Measurements from ENCODE around the gene BAD. TPM values are rescaled to one million over a fixed set of nuclear protein-coding genes. Genes with fewer than 3 reads are reported as not detected.

Gene BAD
- total and polyA plus RNA-seq, 10 donors: 27.0 to 67.3 (median 40.4) TPM

GRCh38 chr11:64230171-64230984 lies 54.1 kb downstream of the BAD start, which contains the start of gene DNAJC4:
Gene DNAJC4, plus strand, starts transcription at chr11:64230548. Its CDS starts 307 bp downstream, at chr11:64230855.
- intact Hi-C loops (cut with DNase I; ENCODE audit: low total_unique reads): no loop called here
- peaks cover 0 to 6% (median 0%) of the 10 kb centered on the region in 6 donors for H3K36me3 ChIP-seq
- WGBS, 5 donors: 0 to 1% (median 1%) methylated on average over 59 to 62 of the region's 62 CpGs
- peaks cover 51 to 93% (median 78%) of the 10 kb centered on the region in 6 donors for H3K4me1 ChIP-seq
- peak within 1 kb of the TSS; percentile 78 to 98 (median 96) for H3K27ac ChIP-seq
- no peaks in the 10 kb centered on the region for H3K27me3 ChIP-seq (replicated peaks in 1 of 7)
- H3K4me3 ChIP-seq: peak within 1 kb of the TSS; percentile 45 to 87 (median 67)
- H3K9me3 ChIP-seq: no peaks in the 10 kb centered on the region
- TF ChIP-seq POLR2A (IDR thresholded peaks at IDR 0.05) (peak in 1 of 3 donors; percentile 19), POLR2AphosphoS5 (IDR thresholded peaks at IDR 0.05) (peak; percentile 86 to 89 (median 86)), CTCF (IDR thresholded peaks at IDR 0.05 in 8 of 11, conservative IDR thresholded peaks at IDR 0.05 in 3 of 11) (peak in 1 of 11 experiments; percentile 20)
- DNase-seq: peak; percentile 97

DNA sequence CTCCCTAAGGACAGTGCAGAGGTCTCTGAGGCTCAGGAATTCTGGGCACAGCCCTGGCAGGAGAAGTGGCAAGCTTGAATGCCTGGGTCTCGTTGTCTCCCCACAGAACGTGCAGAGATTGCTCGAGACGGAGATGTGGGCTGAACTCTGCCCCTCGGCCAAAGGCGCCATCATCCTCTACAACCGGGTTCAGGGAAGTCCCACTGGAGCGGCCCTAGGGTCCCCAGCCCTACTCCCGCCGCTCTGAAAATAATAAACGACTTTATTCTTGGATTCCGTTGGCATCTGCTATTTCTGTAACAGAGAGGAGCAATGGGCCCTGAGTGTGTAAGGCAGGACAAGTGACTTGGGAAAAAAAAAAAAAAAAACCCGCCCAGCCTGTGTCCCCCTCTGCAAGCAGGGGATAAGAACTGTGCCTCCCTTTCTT lies 54.7 kb downstream of the BAD start:
- peak; percentile 83 for DNase-seq
- peaks cover 54 to 93% (median 79%) of the 10 kb centered on the region in 6 donors for H3K4me1 ChIP-seq
- intact Hi-C loops (cut with DNase I; ENCODE audit: low total_unique reads): no loop called here
- H3K9me3 ChIP-seq: no peaks in the 10 kb centered on the region
- H3K27me3 ChIP-seq (replicated peaks in 1 of 7): no peaks in the 10 kb centered on the region
- H3K4me3 ChIP-seq: peak overlapping the region; percentile 45 to 87 (median 67)
- H3K36me3 ChIP-seq: peaks cover 0 to 6% (median 0%) of the 10 kb centered on the region in 6 donors
- WGBS, 5 donors: 46 to 59% (median 52%) methylated on average over 11 to 13 of the region's 13 CpGs
- TF ChIP-seq POLR2AphosphoS5 (IDR thresholded peaks at IDR 0.05): no peak
- no peak for TF ChIP-seq POLR2A (IDR thresholded peaks at IDR 0.05)
- TF ChIP-seq CTCF (IDR thresholded peaks at IDR 0.05 in 8 of 11, conservative IDR thresholded peaks at IDR 0.05 in 3 of 11): no peak
- peak overlapping the region; percentile 78 to 98 (median 96) for H3K27ac ChIP-seq

DNA sequence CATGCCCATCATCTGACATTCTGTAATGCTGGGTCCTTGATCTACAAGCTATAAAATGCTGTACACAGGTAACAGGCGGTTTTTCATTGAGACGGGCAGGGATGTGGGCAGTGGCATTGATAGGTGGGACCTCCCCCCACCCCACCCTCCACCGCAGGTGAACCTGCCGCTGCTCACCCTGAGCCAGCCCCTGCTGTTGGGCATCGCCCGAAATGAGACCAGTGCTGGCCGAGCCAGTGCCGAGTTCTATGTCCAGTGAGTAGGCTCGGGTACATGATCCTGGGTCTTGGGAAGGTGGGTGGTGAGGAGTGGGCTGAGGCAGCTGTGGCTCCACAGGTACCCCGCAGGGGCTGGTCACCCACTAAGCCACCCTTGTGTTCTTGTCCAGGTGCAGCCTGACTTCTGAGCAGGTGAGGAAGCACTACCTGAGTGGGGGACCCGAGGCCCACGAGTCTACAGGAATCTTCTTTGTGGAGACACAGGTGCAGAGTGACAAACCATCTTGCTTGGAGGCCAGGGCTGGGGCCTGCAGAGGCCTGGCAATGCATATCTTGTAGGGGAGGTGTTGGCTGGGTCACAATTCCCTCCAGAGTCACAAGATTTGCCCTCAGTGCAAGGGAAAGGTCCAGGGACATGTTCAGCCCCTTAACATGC lies 55.2 kb downstream of the BAD start:
- peak; percentile 83 for DNase-seq
- TF ChIP-seq CTCF (IDR thresholded peaks at IDR 0.05 in 8 of 11, conservative IDR thresholded peaks at IDR 0.05 in 3 of 11) (no peak), POLR2AphosphoS5 (IDR thresholded peaks at IDR 0.05) (peak in 1 of 3 donors; percentile 27), POLR2A (IDR thresholded peaks at IDR 0.05) (no peak)
- Histone ChIP-seq H3K4me3 (peak overlapping the region in 4 of 8 donors; percentile 55 to 87 (median 67)), H3K4me1 (peaks cover 54 to 97% (median 83%) of the 10 kb centered on the region in 6 donors), H3K9me3 (no peaks in the 10 kb centered on the region), H3K36me3 (peaks cover 0 to 12% (median under 1%) of the 10 kb centered on the region in 6 donors), H3K27me3 (replicated peaks in 1 of 7) (no peaks in the 10 kb centered on the region), H3K27ac (peak overlapping the region; percentile 78 to 98 (median 96))
- intact Hi-C loops (cut with DNase I; ENCODE audit: low total_unique reads): no loop called here
- 90 to 93% (median 92%) methylated on average over 12 of the region's 12 CpGs for WGBS, 5 donors

Data from spleen (tissue), 11 donors.